Pons (tissue), 1 donor: ENCODE results near the gene WFDC2.
"Not testable (repeated sequence)": the region's sequence is repeated elsewhere in the genome, so short reads cannot be mapped to it uniquely, and the experiment has no call there.

Experiments used
- DNase-seq: peaks from one replicate; pipeline ENCODE4 v3.0.0-alpha.2; 2016; ENCODE audit warnings: low spot score

WFDC2 gene

GRCh38 chr20:45452238-45452637 is 17.3 kb upstream of the WFDC2 start:
- no peak for DNase-seq

- DNase-seq: no peak
Measured at GRCh38 chr20:45452772-45453691, 16.5 kb upstream of the WFDC2 start.

- no peak for DNase-seq
Measured at GRCh38 chr20:45456632-45457031, 12.9 kb upstream of the WFDC2 start.

GRCh38 chr20:45459606-45460005 is 9.9 kb upstream of the WFDC2 start:
- DNase-seq: no peak

GRCh38 chr20:45461225-45461624 is 8.3 kb upstream of the WFDC2 start:
- DNase-seq: no peak

- no peak for DNase-seq
Measured at GRCh38 chr20:45462711-45463509, 6.6 kb upstream of the WFDC2 start.

GRCh38 chr20:45463709-45464108 is 5.8 kb upstream of the WFDC2 start:
- no peak for DNase-seq

GRCh38 chr20:45465491-45466266 is 3.9 kb upstream of the WFDC2 start:
- DNase-seq: no peak

- DNase-seq: no peak
Measured at GRCh38 chr20:45467172-45467571, 2.4 kb upstream of the WFDC2 start.

GRCh38 chr20:45467861-45468260 is 1.7 kb upstream of the WFDC2 start:
- DNase-seq: peak; percentile 61

GRCh38 chr20:45470262-45470931 is 844 bp downstream of the WFDC2 start:
- no peak for DNase-seq

- peak; percentile 24 for DNase-seq
Measured at GRCh38 chr20:45470937-45471336, 1.4 kb downstream of the WFDC2 start.

GRCh38 chr20:45472286-45472685 is 2.7 kb downstream of the WFDC2 start:
- DNase-seq: not testable (repeated sequence)

GRCh38 chr20:45477530-45478148 is 8.1 kb downstream of the WFDC2 start:
- not testable (repeated sequence) for DNase-seq

- no peak for DNase-seq
Measured at GRCh38 chr20:45479822-45480221, 10.3 kb downstream of the WFDC2 start.

GRCh38 chr20:45484676-45485075 is 15.1 kb downstream of the WFDC2 start:
- no peak for DNase-seq

- DNase-seq: no peak
Measured at GRCh38 chr20:45485388-45485787, 15.8 kb downstream of the WFDC2 start.

- no peak for DNase-seq
Measured at GRCh38 chr20:45487231-45487635, 17.7 kb downstream of the WFDC2 start.

GRCh38 chr20:45489083-45489531 is 19.6 kb downstream of the WFDC2 start:
- DNase-seq: no peak

- no peak for DNase-seq
Measured at GRCh38 chr20:45495501-45495941, 26.0 kb downstream of the WFDC2 start.

GRCh38 chr20:45496166-45496565 is 26.6 kb downstream of the WFDC2 start:
- no peak for DNase-seq
